MM.1S (cell line): ENCODE results near the gene COL7A1.

Source experiments
- EZH2 ChIP-seq: fragments of 300-600 bp; sonication (generic); optimal IDR thresholded peaks from 2 replicates; pipeline ENCODE3; 2017; ENCODE audit warnings: low read depth, mild to moderate bottlenecking, antibody characterized with exemption, low read length, mixed read lengths
- EZH2phosphoT487 ChIP-seq: fragments of 300-600 bp; sonication (generic); IDR thresholded peaks from 2 replicates; pipeline ENCODE4 v1.6.1; 2018; ENCODE audit warnings: antibody characterized with exemption, low read length
- TF ChIP-seq, protein P1 (sequence below): fragments of 300-600 bp; sonication (generic); IDR thresholded peaks from 2 replicates; pipeline ENCODE4 v1.5.1; 2016; ENCODE audit warnings: antibody characterized with exemption, low read length, mixed read lengths

DNA sequence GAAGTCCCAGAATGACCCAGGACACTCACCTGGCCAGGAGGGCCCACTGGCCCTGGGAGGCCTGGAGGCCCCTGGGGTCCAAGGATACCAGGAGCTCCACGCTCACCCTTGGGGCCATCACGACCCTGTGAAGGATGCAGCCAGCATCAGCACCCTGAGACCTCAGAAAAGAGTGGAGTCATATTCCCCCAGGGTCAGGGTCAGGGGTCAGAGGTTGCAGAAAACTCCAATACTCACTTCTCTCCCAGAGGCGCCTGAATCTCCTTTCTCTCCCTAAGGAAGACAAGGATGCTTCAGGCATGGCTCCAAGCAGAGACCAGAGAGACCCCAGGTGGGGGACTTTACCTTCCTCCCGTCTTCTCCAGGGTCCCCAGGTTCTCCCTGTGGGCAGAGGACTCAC lies 18.5 kb downstream of the COL7A1 start:
- TF ChIP-seq, protein P1, sequence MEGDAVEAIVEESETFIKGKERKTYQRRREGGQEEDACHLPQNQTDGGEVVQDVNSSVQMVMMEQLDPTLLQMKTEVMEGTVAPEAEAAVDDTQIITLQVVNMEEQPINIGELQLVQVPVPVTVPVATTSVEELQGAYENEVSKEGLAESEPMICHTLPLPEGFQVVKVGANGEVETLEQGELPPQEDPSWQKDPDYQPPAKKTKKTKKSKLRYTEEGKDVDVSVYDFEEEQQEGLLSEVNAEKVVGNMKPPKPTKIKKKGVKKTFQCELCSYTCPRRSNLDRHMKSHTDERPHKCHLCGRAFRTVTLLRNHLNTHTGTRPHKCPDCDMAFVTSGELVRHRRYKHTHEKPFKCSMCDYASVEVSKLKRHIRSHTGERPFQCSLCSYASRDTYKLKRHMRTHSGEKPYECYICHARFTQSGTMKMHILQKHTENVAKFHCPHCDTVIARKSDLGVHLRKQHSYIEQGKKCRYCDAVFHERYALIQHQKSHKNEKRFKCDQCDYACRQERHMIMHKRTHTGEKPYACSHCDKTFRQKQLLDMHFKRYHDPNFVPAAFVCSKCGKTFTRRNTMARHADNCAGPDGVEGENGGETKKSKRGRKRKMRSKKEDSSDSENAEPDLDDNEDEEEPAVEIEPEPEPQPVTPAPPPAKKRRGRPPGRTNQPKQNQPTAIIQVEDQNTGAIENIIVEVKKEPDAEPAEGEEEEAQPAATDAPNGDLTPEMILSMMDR = no peak
- TF ChIP-seq EZH2 = no peak
- no peak for TF ChIP-seq EZH2phosphoT487
